ENCODE results near the gene CACNA2D3. TPM values are rescaled to one million over a fixed set of nuclear protein-coding genes. Genes with fewer than 3 reads are reported as not detected.

The CACNA2D3 gene
- total and polyA plus RNA-seq, 4 experiments from 2014 or later = not detected

GRCh38 chr3:54547846-54548245 is 425.5 kb downstream of the CACNA2D3 start:
- H3K9me3 Mint-ChIP-seq = peaks cover 2 to 10% (median 3%) of the 10 kb centered on the region in 8 donors
- POLR2A ChIA-PET (ENCODE audit: partially characterized antibody) = no interaction called here
- H3K4me3 Mint-ChIP-seq = no peak overlapping the region

GRCh38 chr3:54549607-54550220 is 427.4 kb downstream of the CACNA2D3 start:
- CTCF ChIA-PET (ENCODE audit: partially characterized antibody) = no interaction called here
- Histone ChIP-seq H3K4me1 (ENCODE audit: insufficient read depth, low read length) (no peaks in the 10 kb centered on the region), H3K4me3 (ENCODE audit: low read length in 2 of 2) (no peak overlapping the region), H3K27ac (ENCODE audit: low read depth, low read length) (no peak overlapping the region), H3K36me3 (ENCODE audit: insufficient read depth, low read length) (no peaks in the 10 kb centered on the region), H3K9me3 (ENCODE audit: control insufficient read depth in 1 of 2, low read length in 2 of 2) (no peaks in the 10 kb centered on the region), H3K27me3 (ENCODE audit: insufficient read depth, low read length) (no peaks in the 10 kb centered on the region)
- Mint-ChIP-seq H3K4me1 (peaks cover 0 to 3% (median 0%) of the 10 kb centered on the region in 4 donors), H3K36me3 (no peaks in the 10 kb centered on the region), H3K9me3 (peaks cover 0 to 10% (median 3%) of the 10 kb centered on the region in 8 donors), H3K4me3 (no peak overlapping the region), H3K27me3 (no peaks in the 10 kb centered on the region), H3K27ac (no peak overlapping the region)
- intact Hi-C loops (cut with micrococcal nuclease) = no loop called here
- no peak for DNase-seq
- POLR2A ChIA-PET (ENCODE audit: partially characterized antibody) = no interaction called here

More at GRCh38 chr3:54547846-54548245, 425.5 kb downstream of the CACNA2D3 start:
- H3K27me3 Mint-ChIP-seq = no peaks in the 10 kb centered on the region
- H3K36me3 Mint-ChIP-seq = no peaks in the 10 kb centered on the region
- H3K27ac ChIP-seq (ENCODE audit: low read depth, low read length) = no peak overlapping the region
- peaks cover 0 to 3% (median 0%) of the 10 kb centered on the region in 4 donors for H3K4me1 Mint-ChIP-seq
- CTCF ChIA-PET (ENCODE audit: partially characterized antibody) = no interaction called here
- no peak for DNase-seq
- H3K4me1 ChIP-seq (ENCODE audit: insufficient read depth, low read length) = no peaks in the 10 kb centered on the region
- H3K27me3 ChIP-seq (ENCODE audit: insufficient read depth, low read length) = no peaks in the 10 kb centered on the region
- no peak overlapping the region for H3K4me3 ChIP-seq (ENCODE audit: low read length in 2 of 2)
- no peak overlapping the region for H3K27ac Mint-ChIP-seq
- intact Hi-C loops (cut with micrococcal nuclease) = no loop called here
- H3K9me3 ChIP-seq (ENCODE audit: control insufficient read depth in 1 of 2, low read length in 2 of 2) = no peaks in the 10 kb centered on the region
- H3K36me3 ChIP-seq (ENCODE audit: insufficient read depth, low read length) = no peaks in the 10 kb centered on the region

- no peaks in the 10 kb centered on the region for H3K27me3 ChIP-seq (ENCODE audit: insufficient read depth, low read length)
- Mint-ChIP-seq H3K36me3 (no peaks in the 10 kb centered on the region), H3K4me3 (no peak overlapping the region), H3K27me3 (no peaks in the 10 kb centered on the region), H3K9me3 (peaks cover 0 to 11% (median 3%) of the 10 kb centered on the region in 8 donors), H3K4me1 (peaks cover 0 to 3% (median 0%) of the 10 kb centered on the region in 4 donors), H3K27ac (no peak overlapping the region)
- DNase-seq = no peak
- no peaks in the 10 kb centered on the region for H3K36me3 ChIP-seq (ENCODE audit: insufficient read depth, low read length)
- H3K4me1 ChIP-seq (ENCODE audit: insufficient read depth, low read length) = no peaks in the 10 kb centered on the region
- no peak overlapping the region for H3K4me3 ChIP-seq (ENCODE audit: low read length in 2 of 2)
- CTCF ChIA-PET (ENCODE audit: partially characterized antibody) = no interaction called here
- intact Hi-C loops (cut with micrococcal nuclease) = no loop called here
- H3K9me3 ChIP-seq (ENCODE audit: control insufficient read depth in 1 of 2, low read length in 2 of 2) = no peaks in the 10 kb centered on the region
- no peak overlapping the region for H3K27ac ChIP-seq (ENCODE audit: low read depth, low read length)
- POLR2A ChIA-PET (ENCODE audit: partially characterized antibody) = no interaction called here
Measured at GRCh38 chr3:54550221-54550977, 428.0 kb downstream of the CACNA2D3 start.

GRCh38 chr3:54556630-54557029 is 434.3 kb downstream of the CACNA2D3 start:
- ChIA-PET POLR2A (ENCODE audit: partially characterized antibody) (no interaction called here), CTCF (ENCODE audit: partially characterized antibody) (no interaction called here)
- Mint-ChIP-seq H3K27ac (no peak overlapping the region), H3K27me3 (no peaks in the 10 kb centered on the region), H3K36me3 (no peaks in the 10 kb centered on the region), H3K4me3 (no peak overlapping the region), H3K9me3 (peaks cover 0 to 7% (median 0%) of the 10 kb centered on the region in 8 donors), H3K4me1 (no peaks in the 10 kb centered on the region)
- H3K4me1 ChIP-seq (ENCODE audit: insufficient read depth, low read length) = no peaks in the 10 kb centered on the region
- H3K36me3 ChIP-seq (ENCODE audit: insufficient read depth, low read length) = no peaks in the 10 kb centered on the region
- H3K9me3 ChIP-seq (ENCODE audit: control insufficient read depth in 1 of 2, low read length in 2 of 2) = no peaks in the 10 kb centered on the region
- intact Hi-C loops (cut with micrococcal nuclease) = no loop called here
- H3K27ac ChIP-seq (ENCODE audit: low read depth, low read length) = no peak overlapping the region
- no peak overlapping the region for H3K4me3 ChIP-seq (ENCODE audit: low read length in 2 of 2)
- no peaks in the 10 kb centered on the region for H3K27me3 ChIP-seq (ENCODE audit: insufficient read depth, low read length)
- no peak for DNase-seq

GRCh38 chr3:54557538-54558428 is 435.4 kb downstream of the CACNA2D3 start:
- Histone ChIP-seq H3K27me3 (ENCODE audit: insufficient read depth, low read length) (no peaks in the 10 kb centered on the region), H3K27ac (ENCODE audit: low read depth, low read length) (no peak overlapping the region), H3K9me3 (ENCODE audit: control insufficient read depth in 1 of 2, low read length in 2 of 2) (no peaks in the 10 kb centered on the region), H3K4me3 (ENCODE audit: low read length in 2 of 2) (no peak overlapping the region), H3K4me1 (ENCODE audit: insufficient read depth, low read length) (no peaks in the 10 kb centered on the region), H3K36me3 (ENCODE audit: insufficient read depth, low read length) (no peaks in the 10 kb centered on the region)
- Mint-ChIP-seq H3K27ac (no peak overlapping the region), H3K36me3 (no peaks in the 10 kb centered on the region), H3K4me3 (no peak overlapping the region), H3K4me1 (no peaks in the 10 kb centered on the region), H3K27me3 (no peaks in the 10 kb centered on the region), H3K9me3 (peaks cover 0 to 7% (median 1%) of the 10 kb centered on the region in 8 donors)
- DNase-seq = no peak
- intact Hi-C loops (cut with micrococcal nuclease) = no loop called here
- ChIA-PET CTCF (ENCODE audit: partially characterized antibody) (no interaction called here), POLR2A (ENCODE audit: partially characterized antibody) (no interaction called here)

- ChIA-PET CTCF (ENCODE audit: partially characterized antibody) (no interaction called here), POLR2A (ENCODE audit: partially characterized antibody) (no interaction called here)
- no peaks in the 10 kb centered on the region for H3K9me3 ChIP-seq (ENCODE audit: control insufficient read depth in 1 of 2, low read length in 2 of 2)
- no peak overlapping the region for H3K27ac Mint-ChIP-seq
- H3K27me3 ChIP-seq (ENCODE audit: insufficient read depth, low read length) = no peaks in the 10 kb centered on the region
- no peak overlapping the region for H3K27ac ChIP-seq (ENCODE audit: low read depth, low read length)
- no peaks in the 10 kb centered on the region for H3K36me3 Mint-ChIP-seq
- no peak overlapping the region for H3K4me3 Mint-ChIP-seq
- H3K36me3 ChIP-seq (ENCODE audit: insufficient read depth, low read length) = no peaks in the 10 kb centered on the region
- intact Hi-C loops (cut with micrococcal nuclease) = no loop called here
- H3K4me1 ChIP-seq (ENCODE audit: insufficient read depth, low read length) = no peaks in the 10 kb centered on the region
- H3K9me3 Mint-ChIP-seq = peaks cover 0 to 7% (median 1%) of the 10 kb centered on the region in 8 donors
- H3K27me3 Mint-ChIP-seq = no peaks in the 10 kb centered on the region
- no peak overlapping the region for H3K4me3 ChIP-seq (ENCODE audit: low read length in 2 of 2)
- DNase-seq = no peak
- no peaks in the 10 kb centered on the region for H3K4me1 Mint-ChIP-seq
Measured at GRCh38 chr3:54563501-54564200, 441.3 kb downstream of the CACNA2D3 start.

Data from CD4-positive, alpha-beta memory T cell (primary cell).